GM21723 (cell line): ENCODE measurements around the gene SPATA2.
"Not testable (repeated sequence)": the region's sequence is repeated elsewhere in the genome, so short reads cannot be mapped to it uniquely, and the experiment has no call there.

Experiments
- ATAC-seq: cut with Tn5 transposase; IDR thresholded peaks from one replicate; pipeline ENCODE4 v1.9.1; 2021; ENCODE audit warnings: mild to moderate bottlenecking, moderate library complexity; ENCODE audit not compliant: unreplicated experiment

The SPATA2 gene

GRCh38 chr20:49915380-49916145 lies at the start of gene SPATA2:
Gene SPATA2, minus strand, starts transcription at chr20:49915529. Its CDS starts 7,039 bp downstream, at chr20:49908490.
- peak; percentile 87 for ATAC-seq

- ATAC-seq = no peak
Observed at GRCh38 chr20:49961413-49961812, 46.1 kb upstream of the SPATA2 start.

GRCh38 chr20:49957089-49957938 lies 42.0 kb upstream of the SPATA2 start:
- not testable (repeated sequence) for ATAC-seq

GRCh38 chr20:49956689-49957088 lies 41.4 kb upstream of the SPATA2 start:
- no peak for ATAC-seq

- not testable (repeated sequence) for ATAC-seq
Observed at GRCh38 chr20:49955830-49956396, 40.6 kb upstream of the SPATA2 start.

- ATAC-seq = no peak
Observed at GRCh38 chr20:49955167-49955566, 39.8 kb upstream of the SPATA2 start.

- no peak for ATAC-seq
Observed at GRCh38 chr20:49951151-49951550, 35.8 kb upstream of the SPATA2 start.

- no peak for ATAC-seq
Observed at GRCh38 chr20:49948809-49949507, 33.6 kb upstream of the SPATA2 start.

- no peak for ATAC-seq
Observed at GRCh38 chr20:49948178-49948577, 32.8 kb upstream of the SPATA2 start.

- no peak for ATAC-seq
Observed at GRCh38 chr20:49945701-49946477, 30.6 kb upstream of the SPATA2 start.

GRCh38 chr20:49945306-49945700 lies 30.0 kb upstream of the SPATA2 start:
- ATAC-seq = no peak

- ATAC-seq = no peak
Observed at GRCh38 chr20:49942942-49943341, 27.6 kb upstream of the SPATA2 start.

GRCh38 chr20:49942303-49942702 lies 27.0 kb upstream of the SPATA2 start:
- ATAC-seq = no peak

GRCh38 chr20:49941456-49941855 lies 26.1 kb upstream of the SPATA2 start:
- no peak for ATAC-seq

GRCh38 chr20:49938173-49939163 lies 23.1 kb upstream of the SPATA2 start:
- ATAC-seq = no peak

GRCh38 chr20:49937027-49937929 lies 21.9 kb upstream of the SPATA2 start:
- no peak for ATAC-seq

- ATAC-seq = peak; percentile 75
Observed at GRCh38 chr20:49936153-49937026, 21.1 kb upstream of the SPATA2 start, which contains the start of gene RNF114. Gene RNF114, plus strand, starts transcription at chr20:49936397. Its CDS starts 16 bp downstream, at chr20:49936413.
